Panc1 (cell line): ENCODE data around the gene KRT7. TPM values are rescaled to one million over a fixed set of nuclear protein-coding genes. Genes with fewer than 3 reads are reported as not detected.
A peak's percentile ranks its signal among the peaks of the same experiment; 100 is the strongest.

Experiments
- ATAC-seq: fragments of 200-7000 bp; cut with Tn5 transposase; 2 replicates; pipeline ENCODE4 v1.9.1; 2020; ENCODE audit warnings: mild to moderate bottlenecking, moderate library complexity
- BruUV-seq: library from RNA; stranded (reverse); fragments of 400-500 nt; replicated peaks from 2 replicates; lab custom pipeline; 2021; lab: Mats Ljungman, UMichigan
- CTCF ChIA-PET: fragments of 300-600 bp; sonication (Branson Sonifier 250); formaldehyde crosslinking; loops from one replicate; lab custom pipeline; 2022; ENCODE audit warnings: antibody characterized with exemption; lab: Charles Lee
- POLR2A ChIA-PET: fragments of 300-600 bp; sonication (Branson Sonifier 250); formaldehyde crosslinking; loops from one replicate; lab custom pipeline; 2022; ENCODE audit warnings: antibody characterized with exemption; lab: Charles Lee
- DNase-seq: peaks from one replicate; pipeline ENCODE4 v3.0.0-alpha.2; 2010; ENCODE audit warnings: low read depth, low spot score
- H3K27ac ChIP-seq: 2 replicates; pipeline ENCODE4 v1.5.1; 2011; ENCODE audit warnings: mild to moderate bottlenecking, low read length, inconsistent platforms
- H3K27me3 ChIP-seq: fragments of 200-500 bp; sonication (Bioruptor generic); 2 replicates; pipeline ENCODE4 v1.6.0; 2014; ENCODE audit warnings: low read length, inconsistent platforms; ENCODE audit not compliant: control insufficient read depth, insufficient read depth
- H3K36me3 ChIP-seq: fragments of 200-500 bp; sonication (Bioruptor generic); 2 replicates; pipeline ENCODE4 v1.5.1; 2014; ENCODE audit warnings: inconsistent platforms, mild to moderate bottlenecking, low read length, moderate library complexity; ENCODE audit not compliant: control insufficient read depth, insufficient read depth
- H3K4me1 ChIP-seq: 2 replicates; pipeline ENCODE4 v1.5.1; 2011; ENCODE audit warnings: inconsistent platforms, mild to moderate bottlenecking, low read length, moderate library complexity; ENCODE audit not compliant: control insufficient read depth, insufficient read depth
- H3K4me3 ChIP-seq, 2 experiments: 2 replicates each; pipeline ENCODE4 v1.5.1; 2011 to 2012; ENCODE audit warnings: low read depth in 2 of 2, low read length in 2 of 2, mild to moderate bottlenecking in 2 of 2, inconsistent platforms in 1 of 2, moderate library complexity in 1 of 2
- H3K9me3 ChIP-seq: fragments of 200-500 bp; sonication (Bioruptor generic); 2 replicates; pipeline ENCODE4 v1.5.1; 2014; ENCODE audit warnings: low read depth, mild to moderate bottlenecking, inconsistent platforms, low read length, moderate library complexity; ENCODE audit not compliant: control insufficient read depth, insufficient read depth
- CTCF ChIP-seq: fragments of 450-650 bp; IDR thresholded peaks from 2 replicates; pipeline ENCODE4 v1.5.1; 2017; ENCODE audit warnings: mild to moderate bottlenecking
- POLR2AphosphoS5 ChIP-seq: IDR thresholded peaks from 2 replicates; pipeline ENCODE4 v1.6.1; 2012; ENCODE audit warnings: mild to moderate bottlenecking, low read depth, low read length, moderate library complexity
- SIN3A ChIP-seq: IDR thresholded peaks from 2 replicates; pipeline ENCODE4 v1.6.1; 2012; ENCODE audit warnings: low read depth, mild to moderate bottlenecking, low read length, moderate library complexity, borderline replicate concordance; ENCODE audit not compliant: insufficient read depth
- TCF7L2 ChIP-seq: IDR thresholded peaks from 2 replicates; pipeline ENCODE4 v1.6.1; 2011; ENCODE audit warnings: mild to moderate bottlenecking, low read depth, low read length, inconsistent platforms
- in situ Hi-C: cut with HindIII; loops from 2 replicates; pipeline ENCODE4 v1.10.0; 2016; ENCODE audit warnings: low sequenced_read_pairs, low pct_unique_long_range_greater_than_20kb
- intact Hi-C: fragments of 100-400 bp; cut with micrococcal nuclease; formaldehyde crosslinking; loops from one replicate; pipeline ENCODE4 v1.10.0; 2022; ENCODE audit not compliant: unreplicated experiment
- total RNA-seq: library from RNA; stranded (reverse); gene quantifications from one replicate; pipeline ENCODE4 v1.2.1, GENCODE V29; 2021; ENCODE audit not compliant: unreplicated experiment
- TF ChIP-seq, protein P1 (sequence below), 2 experiments: IDR thresholded peaks; 2 replicates each; pipeline ENCODE4 v1.6.1; 2011 to 2012; ENCODE audit warnings: low read depth in 2 of 2, control low read depth in 1 of 2, low read length in 1 of 2, mild to moderate bottlenecking in 1 of 2, moderate library complexity in 1 of 2; ENCODE audit not compliant: insufficient read depth in 1 of 2

Gene KRT7
- total RNA-seq, 1 experiment from 2014 or later = 16.8 TPM

- no TSS peak for BruUV-seq
- Histone ChIP-seq H3K9me3 (no peaks in the 10 kb centered on the region), H3K36me3 (no peaks in the 10 kb centered on the region), H3K27me3 (no peaks in the 10 kb centered on the region), H3K4me1 (peaks cover 96% of the 10 kb centered on the region), H3K4me3 (no peak overlapping the region), H3K27ac (peak overlapping the region; percentile 95)
- POLR2A ChIA-PET = no interaction called here
- TF ChIP-seq TCF7L2 (no peak), POLR2AphosphoS5 (no peak), SIN3A (no peak), CTCF (no peak)
- intact Hi-C loops (no loop called here), in situ Hi-C loops (no loop called here)
- CTCF ChIA-PET = interaction anchor here (0.6 to 1.7 kb wide), 2 partner anchors 13 to 140 kb away, joined by 3 to 4 read pairs; no protein-coding TSS in a partner anchor
- DNase-seq = no peak
- ATAC-seq = no peak
Observed at GRCh38 chr12:52187206-52187605, 45.8 kb upstream of the KRT7 start.

DNA sequence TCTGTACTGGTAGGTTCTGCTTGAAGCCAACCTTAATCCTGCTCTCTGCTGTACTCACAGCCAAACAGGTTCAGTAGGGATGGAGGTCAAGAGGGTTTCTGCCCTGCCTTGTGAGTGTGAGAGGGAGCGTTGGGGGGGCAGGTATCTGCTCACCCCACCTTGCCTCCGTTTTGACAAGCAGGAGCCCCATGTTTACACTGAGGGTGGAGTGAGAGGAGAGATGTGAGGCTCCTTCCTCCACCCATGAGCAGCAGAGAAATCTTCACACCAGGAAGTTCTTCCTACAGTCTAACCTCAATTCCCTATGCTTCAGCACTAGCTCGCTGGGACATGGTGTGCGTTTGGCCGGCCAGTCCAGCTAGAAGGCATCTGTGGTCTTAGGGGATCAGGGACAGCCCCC, 45.4 kb upstream of the KRT7 start:
- intact Hi-C loops (no loop called here), in situ Hi-C loops (no loop called here)
- Histone ChIP-seq H3K9me3 (no peaks in the 10 kb centered on the region), H3K4me1 (peaks cover 96% of the 10 kb centered on the region), H3K36me3 (no peaks in the 10 kb centered on the region), H3K4me3 (no peak overlapping the region), H3K27me3 (no peaks in the 10 kb centered on the region), H3K27ac (peak overlapping the region; percentile 95)
- ChIA-PET POLR2A (no interaction called here), CTCF (no interaction called here)
- no TSS peak for BruUV-seq
- DNase-seq = no peak
- TF ChIP-seq TCF7L2 (no peak), CTCF (no peak)
- no peak for ATAC-seq

- in situ Hi-C loops (no loop called here), intact Hi-C loops (no loop called here)
- H3K36me3 ChIP-seq = no peaks in the 10 kb centered on the region
- ATAC-seq = no peak
- peak overlapping the region; percentile 95 for H3K27ac ChIP-seq
- H3K9me3 ChIP-seq = no peaks in the 10 kb centered on the region
- no TSS peak for BruUV-seq
- H3K4me1 ChIP-seq = peaks cover 96% of the 10 kb centered on the region
- no peaks in the 10 kb centered on the region for H3K27me3 ChIP-seq
- peak overlapping the region in 1 of 2 experiments; percentile 67; a peak in 2 of 4 replicates for H3K4me3 ChIP-seq
- ChIA-PET CTCF (interaction anchor here (0.7 kb wide), 1 partner anchor 95 kb away, joined by 5 read pairs; no protein-coding TSS in a partner anchor), POLR2A (no interaction called here)
- no peak for DNase-seq
- TF ChIP-seq POLR2AphosphoS5 (no peak), TCF7L2 (no peak), SIN3A (no peak)
- TF ChIP-seq, protein P1, sequence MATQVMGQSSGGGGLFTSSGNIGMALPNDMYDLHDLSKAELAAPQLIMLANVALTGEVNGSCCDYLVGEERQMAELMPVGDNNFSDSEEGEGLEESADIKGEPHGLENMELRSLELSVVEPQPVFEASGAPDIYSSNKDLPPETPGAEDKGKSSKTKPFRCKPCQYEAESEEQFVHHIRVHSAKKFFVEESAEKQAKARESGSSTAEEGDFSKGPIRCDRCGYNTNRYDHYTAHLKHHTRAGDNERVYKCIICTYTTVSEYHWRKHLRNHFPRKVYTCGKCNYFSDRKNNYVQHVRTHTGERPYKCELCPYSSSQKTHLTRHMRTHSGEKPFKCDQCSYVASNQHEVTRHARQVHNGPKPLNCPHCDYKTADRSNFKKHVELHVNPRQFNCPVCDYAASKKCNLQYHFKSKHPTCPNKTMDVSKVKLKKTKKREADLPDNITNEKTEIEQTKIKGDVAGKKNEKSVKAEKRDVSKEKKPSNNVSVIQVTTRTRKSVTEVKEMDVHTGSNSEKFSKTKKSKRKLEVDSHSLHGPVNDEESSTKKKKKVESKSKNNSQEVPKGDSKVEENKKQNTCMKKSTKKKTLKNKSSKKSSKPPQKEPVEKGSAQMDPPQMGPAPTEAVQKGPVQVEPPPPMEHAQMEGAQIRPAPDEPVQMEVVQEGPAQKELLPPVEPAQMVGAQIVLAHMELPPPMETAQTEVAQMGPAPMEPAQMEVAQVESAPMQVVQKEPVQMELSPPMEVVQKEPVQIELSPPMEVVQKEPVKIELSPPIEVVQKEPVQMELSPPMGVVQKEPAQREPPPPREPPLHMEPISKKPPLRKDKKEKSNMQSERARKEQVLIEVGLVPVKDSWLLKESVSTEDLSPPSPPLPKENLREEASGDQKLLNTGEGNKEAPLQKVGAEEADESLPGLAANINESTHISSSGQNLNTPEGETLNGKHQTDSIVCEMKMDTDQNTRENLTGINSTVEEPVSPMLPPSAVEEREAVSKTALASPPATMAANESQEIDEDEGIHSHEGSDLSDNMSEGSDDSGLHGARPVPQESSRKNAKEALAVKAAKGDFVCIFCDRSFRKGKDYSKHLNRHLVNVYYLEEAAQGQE (IDR thresholded peaks at IDR 0.05; ENCODE audit: insufficient read depth in 1 of 2, low read depth in 2 of 2, low read length in 1 of 2) = no peak
Observed at GRCh38 chr12:52188658-52189057, 44.4 kb upstream of the KRT7 start.
